Breast epithelium (tissue), 4 donors: Measurements from ENCODE around the gene ZNF587. TPM values are rescaled to one million over a fixed set of nuclear protein-coding genes. Genes with fewer than 3 reads are reported as not detected.
"Not testable (repeated sequence)": the region's sequence is repeated elsewhere in the genome, so short reads cannot be mapped to it uniquely, and the experiment has no call there.

Experiments used
- DNase-seq, 2 donors: peaks; one replicate each; pipeline ENCODE4 v3.0.0-alpha.2; 2019; ENCODE audit warnings: low spot score in 2 of 2
- H3K27ac ChIP-seq, 2 donors: fragments of 200-600 bp; sonication (generic) in 1 of 2; one replicate each; pipeline ENCODE4 v1.5.1; 2016 to 2019; ENCODE audit warnings: mild to moderate bottlenecking in 1 of 2
- H3K27me3 ChIP-seq, 2 donors: fragments of 200-600 bp; sonication (generic) in 1 of 2; one replicate each; pipeline versions ENCODE4 v1.5.1 to v1.6.0; 2017 to 2019; ENCODE audit warnings: control low read depth in 1 of 2, mild to moderate bottlenecking in 1 of 2
- H3K36me3 ChIP-seq: fragments of 200-600 bp; one replicate; pipeline ENCODE4 v1.5.1; 2019
- H3K4me1 ChIP-seq, 2 donors: fragments of 200-600 bp; sonication (generic); one replicate each; pipeline ENCODE4 v1.5.1; 2016 to 2019; ENCODE audit warnings: control low read depth in 1 of 2
- H3K4me3 ChIP-seq, 3 donors: fragments of 200-600 bp; sonication (generic); 1 replicate in 2 of 3; 2 replicates in 1 of 3; pipeline ENCODE4 v1.5.1; 2016 to 2019; ENCODE audit warnings: mild to moderate bottlenecking in 3 of 3, moderate library complexity in 2 of 3
- H3K9me3 ChIP-seq, 2 donors: fragments of 200-600 bp; sonication (generic) in 1 of 2; one replicate each; pipeline ENCODE4 v1.5.1; 2016 to 2019; ENCODE audit warnings: control low read depth in 1 of 2
- POLR2A ChIP-seq: fragments of 450-650 bp; IDR thresholded peaks from one replicate; pipeline ENCODE4 v1.6.1; 2016; ENCODE audit warnings: antibody characterized with exemption, mild to moderate bottlenecking, moderate library complexity
- POLR2AphosphoS5 ChIP-seq, 3 donors: sonication (generic); formaldehyde crosslinking; IDR thresholded peaks; one replicate each; pipeline ENCODE4 v1.6.1; 2017; ENCODE audit warnings: antibody characterized with exemption in 3 of 3
- intact Hi-C: fragments of 100-400 bp; cut with DNase I; formaldehyde crosslinking; loops from one replicate; pipeline ENCODE4 v1.15.1; 2023; ENCODE audit warnings: low total_unique reads
- total RNA-seq, 3 donors: library from RNA; depleted of rRNA; stranded (reverse); fragments of >200 nt; gene quantifications; one replicate each; pipeline ENCODE4 v1.1.0, GENCODE V29; 2016
- TF ChIP-seq, protein P1 (sequence below), 3 donors: fragments of 450-650 bp; IDR thresholded peaks; one replicate each; pipeline ENCODE4 v1.5.1; 2016 to 2017; ENCODE audit warnings: antibody characterized with exemption in 3 of 3, mild to moderate bottlenecking in 3 of 3, moderate library complexity in 3 of 3

Gene ZNF587
- total RNA-seq, result 10 to 100 TPM; 14.4 to 45.4 (median 35.1) TPM

DNA sequence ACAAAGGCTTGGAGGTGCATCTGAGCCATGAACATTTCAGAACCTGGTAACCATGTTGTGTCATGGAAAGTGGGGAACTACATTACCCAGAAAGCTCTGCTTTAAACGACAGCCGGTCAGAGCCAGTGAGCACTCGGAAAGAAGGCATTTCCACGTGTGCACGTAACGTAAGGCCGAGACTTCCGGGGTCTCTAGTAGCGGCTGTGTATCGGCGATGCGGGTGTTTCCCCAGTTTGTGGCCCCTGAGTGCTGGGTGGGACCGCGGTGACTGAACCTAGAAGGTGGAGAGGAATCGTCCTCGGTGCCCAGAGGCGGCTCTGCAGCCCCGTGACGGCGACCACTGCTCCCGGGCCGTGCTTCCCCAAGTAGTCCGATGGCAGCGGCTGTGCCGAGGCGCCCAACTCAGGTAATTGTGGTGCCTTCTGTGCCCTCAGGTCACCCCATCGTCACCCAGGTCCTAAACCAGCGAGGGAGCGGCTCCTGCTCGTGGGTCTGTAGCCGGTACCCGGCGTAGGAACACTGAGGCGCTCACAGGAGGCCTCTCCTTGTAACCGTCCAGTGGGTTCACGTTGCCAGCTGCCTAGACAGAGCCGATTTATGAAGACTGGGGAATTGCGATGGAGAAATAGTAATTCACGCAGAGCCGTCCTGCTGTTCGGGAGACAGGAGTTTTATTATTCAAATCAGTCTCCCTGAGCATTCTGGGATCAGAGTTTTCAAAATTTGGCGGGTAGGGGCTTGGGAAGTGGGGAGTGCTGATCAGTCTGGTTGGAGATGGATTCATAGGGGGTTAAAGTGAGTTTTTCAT is at the start of gene ZNF587:
ZNF587 (plus strand) TSS at position 194 of the 808 bp plus-strand sequence; CDS start at position 374, 180 bp downstream.
- H3K27ac ChIP-seq, result peak within 1 kb of the TSS; percentile 85 to 86
- intact Hi-C loops, H3K4me1 ChIP-seq, H3K36me3 ChIP-seq, H3K27me3 ChIP-seq: not testable (repeated sequence)
- peaks cover 0 to 24% of the 10 kb centered on the region in 2 donors for H3K9me3 ChIP-seq
- H3K4me3 ChIP-seq, result peak within 1 kb of the TSS; percentile 60 to 85 (median 71)
- TF ChIP-seq POLR2AphosphoS5 (IDR thresholded peaks at IDR 0.05), result peak in 2 of 3 donors; percentile 48 to 65
- DNase-seq, result peak; percentile 50 to 57

- Histone ChIP-seq H3K4me1 (peaks cover 0 to 8% of the 10 kb centered on the region in 2 donors), H3K4me3 (no peak overlapping the region), H3K9me3 (peaks cover 0 to 4% of the 10 kb centered on the region in 2 donors), H3K27ac (peak overlapping the region; percentile 78 to 96), H3K27me3 (no peaks in the 10 kb centered on the region), H3K36me3 (no peaks in the 10 kb centered on the region)
- TF ChIP-seq POLR2AphosphoS5 (IDR thresholded peaks at IDR 0.05) (no peak), POLR2A (no peak)
- TF ChIP-seq, protein P1, sequence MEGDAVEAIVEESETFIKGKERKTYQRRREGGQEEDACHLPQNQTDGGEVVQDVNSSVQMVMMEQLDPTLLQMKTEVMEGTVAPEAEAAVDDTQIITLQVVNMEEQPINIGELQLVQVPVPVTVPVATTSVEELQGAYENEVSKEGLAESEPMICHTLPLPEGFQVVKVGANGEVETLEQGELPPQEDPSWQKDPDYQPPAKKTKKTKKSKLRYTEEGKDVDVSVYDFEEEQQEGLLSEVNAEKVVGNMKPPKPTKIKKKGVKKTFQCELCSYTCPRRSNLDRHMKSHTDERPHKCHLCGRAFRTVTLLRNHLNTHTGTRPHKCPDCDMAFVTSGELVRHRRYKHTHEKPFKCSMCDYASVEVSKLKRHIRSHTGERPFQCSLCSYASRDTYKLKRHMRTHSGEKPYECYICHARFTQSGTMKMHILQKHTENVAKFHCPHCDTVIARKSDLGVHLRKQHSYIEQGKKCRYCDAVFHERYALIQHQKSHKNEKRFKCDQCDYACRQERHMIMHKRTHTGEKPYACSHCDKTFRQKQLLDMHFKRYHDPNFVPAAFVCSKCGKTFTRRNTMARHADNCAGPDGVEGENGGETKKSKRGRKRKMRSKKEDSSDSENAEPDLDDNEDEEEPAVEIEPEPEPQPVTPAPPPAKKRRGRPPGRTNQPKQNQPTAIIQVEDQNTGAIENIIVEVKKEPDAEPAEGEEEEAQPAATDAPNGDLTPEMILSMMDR (IDR thresholded peaks at IDR 0.05), result no peak
- DNase-seq, result no peak
- intact Hi-C loops, result no loop called here
Measured at GRCh38 chr19:57800696-57801095, 49.0 kb upstream of the ZNF587 start.

GRCh38 chr19:57802269-57802668 is 47.4 kb upstream of the ZNF587 start:
- TF ChIP-seq POLR2AphosphoS5 (IDR thresholded peaks at IDR 0.05) (no peak), POLR2A (no peak)
- TF ChIP-seq, protein P1 (IDR thresholded peaks at IDR 0.05), result no peak
- Histone ChIP-seq H3K27ac (peak overlapping the region in 1 of 2 donors; percentile 96), H3K9me3 (no peaks in the 10 kb centered on the region), H3K4me1 (peaks cover 0 to 8% of the 10 kb centered on the region in 2 donors), H3K36me3 (no peaks in the 10 kb centered on the region), H3K27me3 (no peaks in the 10 kb centered on the region), H3K4me3 (no peak overlapping the region)
- intact Hi-C loops, result no loop called here
- DNase-seq, result no peak

DNA sequence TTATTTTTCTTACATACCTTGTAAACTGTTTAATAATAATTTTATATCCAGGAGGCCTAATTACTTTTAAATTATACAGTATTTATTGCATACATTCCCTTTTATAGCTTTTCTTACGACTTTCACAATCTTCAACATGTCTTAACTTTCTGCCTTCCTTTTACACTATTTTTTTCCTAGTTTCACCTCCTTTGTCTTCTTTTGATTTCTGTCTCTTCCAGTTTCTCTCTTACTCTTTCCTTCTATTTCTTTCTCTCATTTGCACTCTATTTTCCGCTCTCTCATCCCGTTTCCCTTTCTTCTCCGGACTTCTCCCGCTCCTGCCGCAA is 46.4 kb upstream of the ZNF587 start:
- TF ChIP-seq POLR2AphosphoS5 (IDR thresholded peaks at IDR 0.05), result no peak
- no peak for TF ChIP-seq POLR2A
- TF ChIP-seq, protein P1 (IDR thresholded peaks at IDR 0.05), result no peak
- Histone ChIP-seq H3K36me3 (no peaks in the 10 kb centered on the region), H3K27me3 (no peaks in the 10 kb centered on the region), H3K27ac (peak overlapping the region in 1 of 2 donors; percentile 96), H3K4me3 (peak overlapping the region; percentile 44 to 73 (median 67)), H3K4me1 (peaks cover 0 to 8% of the 10 kb centered on the region in 2 donors), H3K9me3 (no peaks in the 10 kb centered on the region)
- intact Hi-C loops, result no loop called here
- DNase-seq, result no peak

DNA sequence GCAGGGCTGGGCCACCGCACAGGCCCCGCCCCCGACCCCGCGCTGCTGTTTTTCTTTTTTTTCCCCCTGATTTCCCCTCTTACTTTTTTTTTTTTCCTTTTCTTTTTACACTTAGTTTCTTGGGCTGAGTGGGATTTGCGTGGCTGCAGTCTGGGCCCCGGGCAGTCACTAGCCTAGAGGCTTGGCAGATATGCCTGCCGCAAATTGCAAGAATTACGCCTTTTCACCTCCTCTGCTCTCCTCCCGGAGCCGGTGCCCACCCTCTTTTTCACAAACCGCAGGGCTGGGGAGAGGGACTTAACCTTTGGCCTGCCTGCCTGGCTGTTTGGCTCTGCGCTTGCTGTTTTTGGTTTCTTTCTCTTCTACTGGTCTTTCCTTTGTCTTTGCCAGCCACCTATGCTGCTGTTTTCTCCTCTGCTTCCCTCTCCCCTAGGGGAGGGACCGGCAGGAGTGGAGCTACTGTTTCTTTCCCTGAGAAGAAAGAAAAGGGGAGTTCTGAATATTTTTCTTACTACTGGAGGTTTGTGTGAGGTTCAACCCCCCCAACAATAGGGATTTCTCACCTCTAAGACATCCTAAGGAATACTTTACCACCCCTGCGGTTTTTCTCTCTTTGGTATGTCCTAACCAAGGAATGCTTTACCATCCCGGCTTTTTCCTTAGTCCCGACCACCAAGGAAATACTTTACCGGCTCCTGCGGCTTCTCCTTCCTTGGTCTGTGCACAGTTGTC is 45.9 kb upstream of the ZNF587 start:
- Histone ChIP-seq H3K36me3 (no peaks in the 10 kb centered on the region), H3K4me1 (peaks cover 0 to 8% of the 10 kb centered on the region in 2 donors), H3K27me3 (no peaks in the 10 kb centered on the region), H3K4me3 (peak overlapping the region; percentile 44 to 73 (median 67)), H3K9me3 (no peaks in the 10 kb centered on the region), H3K27ac (peak overlapping the region; percentile 90 to 96)
- DNase-seq, result no peak
- intact Hi-C loops, result no loop called here
- TF ChIP-seq POLR2AphosphoS5 (IDR thresholded peaks at IDR 0.05), result peak in 1 of 3 donors; percentile 52
- no peak for TF ChIP-seq POLR2A

GRCh38 chr19:57807541-57807940 is 42.1 kb upstream of the ZNF587 start:
- H3K4me1 ChIP-seq, result peaks cover 0 to 5% of the 10 kb centered on the region in 2 donors
- TF ChIP-seq POLR2A, result no peak
- TF ChIP-seq POLR2AphosphoS5 (IDR thresholded peaks at IDR 0.05), result no peak
- TF ChIP-seq, protein P1 (IDR thresholded peaks at IDR 0.05), result no peak
- no peak for DNase-seq
- H3K9me3 ChIP-seq, result no peaks in the 10 kb centered on the region
- H3K4me3 ChIP-seq, result no peak overlapping the region
- H3K27me3 ChIP-seq, result no peaks in the 10 kb centered on the region
- intact Hi-C loops, result no loop called here
- H3K27ac ChIP-seq, result peak overlapping the region in 1 of 2 donors; percentile 7
- H3K36me3 ChIP-seq, result no peaks in the 10 kb centered on the region

GRCh38 chr19:57810410-57811295 is 39.0 kb upstream of the ZNF587 start:
- H3K27me3 ChIP-seq, H3K9me3 ChIP-seq, H3K4me1 ChIP-seq, intact Hi-C loops, DNase-seq, H3K36me3 ChIP-seq: not testable (repeated sequence)
- Histone ChIP-seq H3K27ac (peak overlapping the region; percentile 32 to 61), H3K4me3 (peak overlapping the region in 1 of 3 donors; percentile 31)
